ENCODE data around the gene ADRA2A.

The ADRA2A gene

DNA sequence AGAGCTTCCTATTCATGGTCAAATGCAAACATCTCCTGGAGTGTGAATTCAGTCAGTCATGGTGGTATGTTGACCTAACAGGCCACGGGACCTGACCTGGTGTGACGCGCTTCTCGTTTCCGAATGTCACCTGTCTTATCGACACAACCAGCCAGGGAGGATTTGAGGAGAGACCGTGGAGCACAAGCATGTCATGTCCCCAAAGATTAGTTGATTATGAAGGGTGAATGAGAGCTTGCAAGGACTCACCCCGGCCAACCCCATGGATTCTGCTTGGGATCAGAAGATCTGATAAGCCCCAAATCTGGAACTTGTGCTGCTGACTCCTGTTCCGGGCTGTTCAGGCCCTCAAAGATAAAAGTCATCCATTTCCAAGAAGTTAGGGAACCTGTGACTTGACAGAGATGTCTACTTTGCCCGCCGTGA, 10.5 kb downstream of the ADRA2A start:
- H3K36me3 ChIP-seq (ENCODE audit: insufficient read depth, low read length), result no peaks in the 10 kb centered on the region
- H3K27ac ChIP-seq, result no peak overlapping the region
- no peaks in the 10 kb centered on the region for H3K9me3 ChIP-seq (ENCODE audit: low read depth, low read length)
- H3K4me3 ChIP-seq, result no peak overlapping the region
- no peak for DNase-seq (ENCODE audit: low read depth, low spot score)
- H3K9ac ChIP-seq (ENCODE audit: insufficient read length), result no peak overlapping the region
- TF ChIP-seq POLR2AphosphoS5 (IDR thresholded peaks at IDR 0.05; ENCODE audit: borderline replicate concordance, low read depth, low read length) (no peak), FOXP2 (optimal IDR thresholded peaks at IDR 0.05; ENCODE audit: control extremely low read depth, extremely low read length, insufficient read depth) (no peak), EZH2 (IDR thresholded peaks at IDR 0.05) (no peak)

DNA sequence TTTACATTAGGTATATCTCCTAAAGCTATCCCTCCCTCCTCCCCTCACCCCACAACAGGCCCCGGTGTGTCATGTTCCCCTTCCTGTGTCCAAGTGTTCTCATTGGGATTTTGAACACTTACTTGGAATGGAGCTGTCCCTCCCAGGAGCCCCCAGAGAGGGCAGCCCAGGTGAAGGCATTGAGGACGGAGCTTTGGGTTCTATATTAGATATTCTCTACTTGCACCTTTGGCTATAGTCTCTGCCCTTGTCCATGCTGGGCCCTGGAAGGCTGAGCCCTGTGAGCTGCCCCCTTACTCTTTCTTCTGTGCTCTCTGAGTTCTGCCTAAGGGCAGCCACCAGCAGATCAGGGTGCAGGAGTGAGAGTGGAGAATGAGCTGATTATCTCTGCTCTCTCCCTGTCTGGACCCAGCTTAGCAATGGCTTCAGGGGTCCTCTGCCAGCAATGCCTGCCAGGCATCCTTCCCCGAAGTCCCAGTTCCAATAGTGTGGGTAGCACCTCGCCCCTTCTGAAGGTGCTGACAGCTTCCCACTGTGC, 11.2 kb downstream of the ADRA2A start:
- Histone ChIP-seq H3K9me3 (ENCODE audit: low read depth, low read length) (no peaks in the 10 kb centered on the region), H3K36me3 (ENCODE audit: insufficient read depth, low read length) (no peaks in the 10 kb centered on the region), H3K27ac (no peak overlapping the region), H3K4me3 (no peak overlapping the region), H3K9ac (ENCODE audit: insufficient read length) (no peak overlapping the region)
- TF ChIP-seq POLR2AphosphoS5 (IDR thresholded peaks at IDR 0.05; ENCODE audit: borderline replicate concordance, low read depth, low read length) (no peak), FOXP2 (optimal IDR thresholded peaks at IDR 0.05; ENCODE audit: control extremely low read depth, extremely low read length, insufficient read depth) (no peak), EZH2 (IDR thresholded peaks at IDR 0.05) (no peak)
- no peak for DNase-seq (ENCODE audit: low read depth, low spot score)

DNA sequence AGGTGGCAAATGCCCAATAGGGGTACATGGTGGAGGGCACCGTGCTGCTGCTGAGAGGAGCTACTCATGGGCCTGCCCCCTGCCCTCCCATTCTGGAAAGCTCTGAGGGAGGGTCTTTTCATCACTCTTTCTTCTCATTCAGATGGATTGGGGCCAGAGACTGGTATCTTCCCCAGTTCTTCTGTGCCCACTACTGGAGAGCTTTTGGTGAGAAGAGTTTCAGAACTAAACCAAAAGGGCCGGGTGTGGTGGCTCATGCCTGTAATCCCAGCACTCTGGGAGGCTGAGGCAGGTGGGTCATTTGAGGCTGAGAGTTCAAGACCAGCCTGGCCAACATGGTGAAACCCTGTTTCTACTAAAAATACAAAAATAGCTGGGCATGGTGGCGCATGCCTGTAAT, 12.5 kb downstream of the ADRA2A start:
- Histone ChIP-seq H3K4me3 (no peak overlapping the region), H3K27ac (no peak overlapping the region), H3K9me3 (ENCODE audit: low read depth, low read length) (no peaks in the 10 kb centered on the region), H3K9ac (ENCODE audit: insufficient read length) (no peak overlapping the region), H3K36me3 (ENCODE audit: insufficient read depth, low read length) (no peaks in the 10 kb centered on the region)
- TF ChIP-seq EZH2 (IDR thresholded peaks at IDR 0.05) (no peak), POLR2AphosphoS5 (IDR thresholded peaks at IDR 0.05; ENCODE audit: borderline replicate concordance, low read depth, low read length) (no peak), FOXP2 (optimal IDR thresholded peaks at IDR 0.05; ENCODE audit: control extremely low read depth, extremely low read length, insufficient read depth) (no peak)
- DNase-seq (ENCODE audit: low read depth, low spot score), result no peak

DNA sequence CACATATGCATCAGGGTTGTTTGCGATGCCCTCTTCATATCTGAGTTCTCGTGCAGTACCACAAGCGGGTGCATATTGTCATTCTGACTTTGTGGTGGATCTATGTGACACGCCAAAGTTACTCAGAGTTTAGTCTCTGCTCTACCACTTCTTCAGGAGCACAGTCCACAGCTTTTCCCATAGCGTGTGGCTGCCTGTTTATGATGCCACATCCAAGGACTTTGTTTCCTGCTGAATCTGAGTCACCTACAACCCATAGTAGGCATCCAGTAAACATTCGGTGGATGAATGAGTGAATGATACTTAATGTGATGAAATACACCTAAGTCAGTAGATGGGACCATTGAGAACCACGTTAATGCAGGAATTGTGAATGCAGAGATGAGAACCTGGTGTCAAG, 15.0 kb downstream of the ADRA2A start:
- no peak overlapping the region for H3K4me3 ChIP-seq
- TF ChIP-seq EZH2 (IDR thresholded peaks at IDR 0.05) (no peak), FOXP2 (optimal IDR thresholded peaks at IDR 0.05; ENCODE audit: control extremely low read depth, extremely low read length, insufficient read depth) (no peak), POLR2AphosphoS5 (IDR thresholded peaks at IDR 0.05; ENCODE audit: borderline replicate concordance, low read depth, low read length) (no peak)
- no peaks in the 10 kb centered on the region for H3K9me3 ChIP-seq (ENCODE audit: low read depth, low read length)
- no peak overlapping the region for H3K9ac ChIP-seq (ENCODE audit: insufficient read length)
- DNase-seq (ENCODE audit: low read depth, low spot score), result no peak
- H3K36me3 ChIP-seq (ENCODE audit: insufficient read depth, low read length), result no peaks in the 10 kb centered on the region
- no peak overlapping the region for H3K27ac ChIP-seq

DNA sequence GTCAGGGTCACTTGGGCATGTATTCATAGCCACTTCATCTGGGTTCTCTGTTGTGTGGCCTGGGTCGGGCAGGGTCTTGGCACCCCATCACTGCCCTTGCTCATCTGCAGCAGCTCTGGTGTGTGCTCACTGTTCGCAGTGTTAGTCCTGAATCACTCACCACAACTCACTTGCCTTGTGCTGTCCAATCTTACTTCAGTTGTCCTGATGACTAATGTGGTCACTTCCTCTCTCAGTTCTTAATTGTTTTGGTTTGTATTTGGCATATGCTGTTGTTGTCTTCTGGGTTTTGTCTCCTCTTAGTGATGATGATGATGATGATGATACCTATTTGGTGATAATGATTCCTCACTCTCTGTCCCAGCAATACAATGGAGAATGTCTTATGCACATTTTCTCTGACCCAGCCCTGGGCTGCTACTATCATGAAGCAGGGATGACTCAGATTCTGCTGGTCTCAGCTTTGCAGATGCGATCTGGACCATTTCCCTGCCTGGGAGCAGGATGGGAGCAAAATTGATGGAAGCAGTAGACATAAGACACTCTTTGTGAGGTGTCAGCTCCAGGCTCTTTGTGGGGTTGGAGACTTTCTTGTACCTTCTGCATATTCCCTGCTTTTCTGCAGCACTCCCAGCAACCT, 17.0 kb downstream of the ADRA2A start:
- H3K9me3 ChIP-seq (ENCODE audit: low read depth, low read length), result no peaks in the 10 kb centered on the region
- no peak overlapping the region for H3K4me3 ChIP-seq
- DNase-seq (ENCODE audit: low read depth, low spot score), result no peak
- no peaks in the 10 kb centered on the region for H3K36me3 ChIP-seq (ENCODE audit: insufficient read depth, low read length)
- no peak overlapping the region for H3K27ac ChIP-seq
- no peak for TF ChIP-seq FOXP2 (optimal IDR thresholded peaks at IDR 0.05; ENCODE audit: control extremely low read depth, extremely low read length, insufficient read depth)
- TF ChIP-seq EZH2 (IDR thresholded peaks at IDR 0.05), result no peak
- no peak overlapping the region for H3K9ac ChIP-seq (ENCODE audit: insufficient read length)

DNA sequence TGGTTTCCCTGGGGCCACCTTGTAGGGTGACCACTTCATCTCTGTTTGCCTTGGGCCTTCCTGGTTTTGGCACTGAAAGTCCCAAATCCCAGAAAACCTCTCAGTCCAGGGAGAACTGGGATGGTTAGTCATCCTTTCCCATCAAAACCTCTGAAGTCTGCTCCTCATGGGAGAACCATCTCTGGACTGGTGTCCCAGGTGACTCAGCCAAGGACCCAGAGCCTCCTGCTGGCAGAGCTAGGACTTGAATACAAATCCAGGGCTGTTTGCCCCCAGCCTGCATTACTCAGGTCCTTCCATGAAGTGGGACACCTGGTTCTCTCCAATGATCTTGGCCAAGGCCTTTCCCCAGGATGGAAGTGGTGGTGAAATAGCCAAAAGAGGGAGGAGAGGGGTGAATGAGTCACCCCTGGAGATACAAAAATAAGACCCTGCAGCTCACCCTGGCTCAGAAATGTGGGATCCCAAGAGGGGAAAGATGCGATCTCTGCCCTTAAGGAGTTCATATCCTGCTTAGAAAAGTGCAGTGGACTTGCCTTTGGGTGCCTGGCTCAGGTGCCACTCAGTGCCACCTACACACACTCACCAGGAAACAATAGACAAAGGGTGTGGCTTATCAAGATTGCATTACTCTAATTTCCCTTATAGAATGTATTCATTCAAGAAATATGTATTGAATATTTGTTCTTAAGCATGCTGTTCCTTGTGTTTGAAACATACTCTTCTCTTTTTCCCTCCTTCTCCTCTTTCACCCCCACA, 22.0 kb downstream of the ADRA2A start:
- DNase-seq (ENCODE audit: low read depth, low spot score), result no peak
- no peak for TF ChIP-seq FOXP2 (optimal IDR thresholded peaks at IDR 0.05; ENCODE audit: control extremely low read depth, extremely low read length, insufficient read depth)
- no peak for TF ChIP-seq POLR2AphosphoS5 (IDR thresholded peaks at IDR 0.05; ENCODE audit: borderline replicate concordance, low read depth, low read length)
- no peak for TF ChIP-seq EZH2 (IDR thresholded peaks at IDR 0.05)
- Histone ChIP-seq H3K9me3 (ENCODE audit: low read depth, low read length) (no peaks in the 10 kb centered on the region), H3K36me3 (ENCODE audit: insufficient read depth, low read length) (no peaks in the 10 kb centered on the region), H3K4me3 (no peak overlapping the region), H3K9ac (ENCODE audit: insufficient read length) (no peak overlapping the region), H3K27ac (no peak overlapping the region)

DNA sequence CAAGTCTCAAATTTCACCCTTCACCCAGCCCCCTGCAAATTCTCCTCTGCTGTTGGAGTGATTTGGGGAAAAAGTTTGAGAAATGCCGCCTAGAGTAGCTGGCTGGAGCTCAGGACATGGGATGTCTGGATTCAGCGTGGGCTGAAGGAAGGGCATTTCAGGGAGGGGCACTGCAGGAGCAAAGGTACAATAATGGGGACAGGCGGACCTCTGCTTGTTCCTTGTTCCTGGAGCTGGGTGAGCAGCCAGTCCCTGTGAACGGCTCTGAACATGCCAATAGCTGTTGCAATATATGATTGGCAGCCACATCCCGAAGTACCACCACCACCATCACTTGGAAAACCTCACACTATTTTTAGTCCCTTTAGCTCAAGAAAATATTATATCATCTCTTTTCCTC, 23.4 kb downstream of the ADRA2A start:
- Histone ChIP-seq H3K9me3 (ENCODE audit: low read depth, low read length) (no peaks in the 10 kb centered on the region), H3K36me3 (ENCODE audit: insufficient read depth, low read length) (no peaks in the 10 kb centered on the region), H3K27ac (no peak overlapping the region), H3K9ac (ENCODE audit: insufficient read length) (no peak overlapping the region), H3K4me3 (no peak overlapping the region)
- TF ChIP-seq FOXP2 (optimal IDR thresholded peaks at IDR 0.05; ENCODE audit: control extremely low read depth, extremely low read length, insufficient read depth) (no peak), EZH2 (IDR thresholded peaks at IDR 0.05) (no peak), POLR2AphosphoS5 (IDR thresholded peaks at IDR 0.05; ENCODE audit: borderline replicate concordance, low read depth, low read length) (no peak)
- DNase-seq (ENCODE audit: low read depth, low spot score), result no peak

DNA sequence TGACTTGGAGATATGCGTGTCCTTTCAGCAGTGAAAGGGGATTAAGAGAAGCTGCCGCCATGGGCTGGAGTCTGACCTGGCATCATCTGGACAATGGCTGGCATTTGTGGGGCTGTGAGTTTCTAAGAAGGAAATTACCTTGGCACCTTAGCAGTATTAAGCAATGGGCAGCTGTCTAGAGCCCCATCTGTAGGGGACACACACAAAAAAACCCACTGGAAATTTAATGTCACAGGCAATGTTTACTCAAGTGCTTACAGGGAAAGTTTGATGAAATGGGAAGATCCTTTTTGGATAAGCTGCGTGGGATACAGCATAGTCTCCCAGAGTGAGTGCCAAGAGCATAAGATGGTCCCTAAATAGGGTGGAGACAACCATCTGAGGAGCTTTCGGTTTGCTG, 25.0 kb downstream of the ADRA2A start:
- no peak overlapping the region for H3K27ac ChIP-seq
- H3K36me3 ChIP-seq (ENCODE audit: insufficient read depth, low read length), result no peaks in the 10 kb centered on the region
- no peak for TF ChIP-seq EZH2 (IDR thresholded peaks at IDR 0.05)
- TF ChIP-seq POLR2AphosphoS5 (IDR thresholded peaks at IDR 0.05; ENCODE audit: borderline replicate concordance, low read depth, low read length), result no peak
- no peak for TF ChIP-seq FOXP2 (optimal IDR thresholded peaks at IDR 0.05; ENCODE audit: control extremely low read depth, extremely low read length, insufficient read depth)
- no peak overlapping the region for H3K9ac ChIP-seq (ENCODE audit: insufficient read length)
- no peak overlapping the region for H3K4me3 ChIP-seq
- no peaks in the 10 kb centered on the region for H3K9me3 ChIP-seq (ENCODE audit: low read depth, low read length)
- DNase-seq (ENCODE audit: low read depth, low spot score), result no peak
